K562 (cell line): ENCODE results near the gene FYB1. TPM values are rescaled to one million over a fixed set of nuclear protein-coding genes. Genes with fewer than 3 reads are reported as not detected.

ENCODE experiments used
- ATAC-seq: fragments of 200-7000 bp; cut with Tn5 transposase; 3 replicates; pipeline ENCODE4 v1.9.1; 2020; ENCODE audit warnings: moderate library complexity
- BruUV-seq: library from RNA; stranded (reverse); fragments of 400-500 nt; replicated peaks from 2 replicates; lab custom pipeline; 2021; lab: Mats Ljungman, UMichigan
- CTCF ChIA-PET: fragments of 300-600 bp; formaldehyde crosslinking; extraction: SDS; loops from one replicate; lab custom pipeline; 2021; ENCODE audit warnings: low intra/inter-chr PET ratio; lab: Yijun Ruan, JAX
- POLR2A ChIA-PET: fragments of 300-600, 350-650 bp; sonication (Branson Sonifier 250); formaldehyde crosslinking; extraction: SDS; loops from one replicate; lab custom pipeline; 2021; ENCODE audit warnings: antibody characterized with exemption, inconsistent platforms; lab: Yijun Ruan, JAX
- DNase-seq, 4 experiments: peaks; one replicate each; pipeline versions ENCODE4 v3.0.0 to v3.0.0-alpha.2; 2011 to 2018; ENCODE audit warnings: low spot score in 3 of 4, mixed read lengths in 3 of 4; ENCODE audit errors: extremely low read depth in 1 of 4
- FAIRE-seq: peaks from 2 replicates; lab custom pipeline; 2011; peaks lifted over from hg19 to GRCh38; lab: Jason Lieb, UNC
- H2AFZ ChIP-seq: 2 replicates; pipeline ENCODE4 v1.6.0; 2011; ENCODE audit warnings: low read depth, low read length, control low read depth, inconsistent platforms
- H3K27ac ChIP-seq: fragments of 200-600 bp; 3 replicates; pipeline ENCODE4 v1.8.0; 2011; ENCODE audit warnings: low read depth, mild to moderate bottlenecking, control low read depth, inconsistent platforms, low read length, moderate library complexity, mixed read lengths; ENCODE audit errors: extremely low read depth
- H3K27me3 ChIP-seq, 2 experiments: fragments of 300-600 bp in 1 of 2; 2 replicates in 1 of 2; 3 replicates in 1 of 2; pipeline versions ENCODE4 v1.6.0 to v1.8.0; 2011; ENCODE audit warnings: inconsistent platforms in 2 of 2, low read length in 2 of 2, mild to moderate bottlenecking in 1 of 2, mixed read lengths in 1 of 2, moderate library complexity in 1 of 2; ENCODE audit not compliant: control insufficient read depth in 2 of 2, insufficient read depth in 2 of 2
- H3K36me3 ChIP-seq: fragments of 300-600 bp; 3 replicates; pipeline ENCODE4 v1.8.0; 2011; ENCODE audit warnings: mild to moderate bottlenecking, low read length, inconsistent platforms; ENCODE audit not compliant: control insufficient read depth, insufficient read depth
- H3K4me1 ChIP-seq, 2 experiments: fragments of 200-600 bp in 1 of 2; replicated peaks in 1 of 2; 2 replicates in 1 of 2; 3 replicates in 1 of 2; pipeline versions ENCODE4 v1.5.1 to v1.8.0; 2011; ENCODE audit warnings: inconsistent platforms in 2 of 2, low read length in 2 of 2, mild to moderate bottlenecking in 1 of 2, mixed read lengths in 1 of 2, moderate library complexity in 1 of 2; ENCODE audit not compliant: control insufficient read depth in 2 of 2, insufficient read depth in 2 of 2
- H3K4me2 ChIP-seq: 2 replicates; pipeline ENCODE4 v1.6.1; 2011; ENCODE audit warnings: low read length, control low read depth, inconsistent platforms, mixed read lengths; ENCODE audit not compliant: insufficient read depth
- H3K4me3 ChIP-seq: fragments of 200-600 bp; sonication (generic), shearing (Covaris generic); 2 replicates; pipeline ENCODE4 v1.5.1; 2016; ENCODE audit warnings: control low read depth, inconsistent platforms
- H3K79me2 ChIP-seq: fragments of 200-600 bp; 3 replicates; pipeline ENCODE4 v1.8.0; 2011; ENCODE audit warnings: low read length, inconsistent platforms; ENCODE audit not compliant: control insufficient read depth, insufficient read depth
- H3K9ac ChIP-seq, 2 experiments: 2 replicates each; pipeline versions ENCODE4 v1.6.0 to v1.6.1; 2011; ENCODE audit warnings: low read depth in 2 of 2, low read length in 2 of 2, control low read depth in 1 of 2, inconsistent platforms in 1 of 2, mild to moderate bottlenecking in 1 of 2, mixed read lengths in 1 of 2; ENCODE audit not compliant: insufficient read depth in 1 of 2
- H3K9me1 ChIP-seq: one replicate; pipeline ENCODE4 v1.6.0; 2011; ENCODE audit warnings: inconsistent platforms, mild to moderate bottlenecking, low read length, moderate library complexity; ENCODE audit not compliant: control insufficient read depth, insufficient read depth
- H3K9me3 ChIP-seq: replicated peaks from 2 replicates; pipeline ENCODE4 v1.5.1; 2011; ENCODE audit warnings: low read depth, low read length, inconsistent platforms; ENCODE audit not compliant: control insufficient read depth, insufficient read depth
- H4K20me1 ChIP-seq: replicated peaks from 2 replicates; pipeline ENCODE4 v1.6.1; 2011; ENCODE audit warnings: low read length, inconsistent platforms, mixed read lengths; ENCODE audit not compliant: control insufficient read depth, insufficient read depth
- ASH1L ChIP-seq: fragments of 450-650 bp; IDR thresholded peaks from 2 replicates; pipeline ENCODE4 v1.6.1; 2018; ENCODE audit warnings: borderline replicate concordance, mild to moderate bottlenecking, low read depth; ENCODE audit not compliant: partially characterized antibody
- COPS2 ChIP-seq: fragments of 450-650 bp; conservative IDR thresholded peaks from 2 replicates; pipeline ENCODE4 v1.6.1; 2016; ENCODE audit warnings: mild to moderate bottlenecking, moderate library complexity
- DPF2 ChIP-seq: fragments of 450-650 bp; IDR thresholded peaks from 2 replicates; pipeline ENCODE4 v1.6.1; 2016
- MAFF ChIP-seq: IDR thresholded peaks from 2 replicates; pipeline ENCODE4 v1.6.1; 2012; ENCODE audit warnings: low read length, improper control_type of control experiment
- OTX1 ChIP-seq: fragments of 450-650 bp; formaldehyde crosslinking; IDR thresholded peaks from 2 replicates; pipeline ENCODE4 v1.4.0; 2022; ENCODE audit warnings: mild to moderate bottlenecking
- PCBP1 ChIP-seq: fragments of 200-400 bp; formaldehyde crosslinking; IDR thresholded peaks from 2 replicates; pipeline ENCODE4 v1.6.1; 2018; ENCODE audit warnings: mild to moderate bottlenecking, low read depth, low read length; ENCODE audit not compliant: poor library complexity, severe bottlenecking
- PHF21A ChIP-seq: fragments of 450-650 bp; IDR thresholded peaks from 2 replicates; pipeline ENCODE4 v1.6.1; 2017; ENCODE audit warnings: low read depth, borderline replicate concordance
- POLR2G ChIP-seq: fragments of 200-400 bp; formaldehyde crosslinking; IDR thresholded peaks from 2 replicates; pipeline ENCODE4 v1.6.1; 2017; ENCODE audit warnings: low read depth, mild to moderate bottlenecking, antibody characterized with exemption, low read length, moderate library complexity
- TAF1 ChIP-seq: IDR thresholded peaks from 2 replicates; pipeline ENCODE4 v1.6.1; 2011; ENCODE audit warnings: mild to moderate bottlenecking, low read length, moderate library complexity; ENCODE audit not compliant: insufficient read depth, control insufficient read depth, severe bottlenecking; ENCODE audit errors: extremely low read depth
- WGBS: fragments of 100-300 bp; shearing (Covaris generic); methylation state at CpG from one replicate; pipeline ENCODE4 v1.1.6; 2016; ENCODE audit warnings: low coverage, mixed read lengths; ENCODE audit not compliant: insufficient coverage; ENCODE audit errors: missing lambda C conversion rate; 5-methylcytosine and 5-hydroxymethylcytosine counted together
- in situ Hi-C: fragments of 300-500 bp; cut with MboI; formaldehyde crosslinking; loops from 4 replicates; pipeline ENCODE4 v1.15.0; 2018; ENCODE audit warnings: inconsistent platforms, mixed read lengths
- intact Hi-C: fragments of 100-400 bp; cut with micrococcal nuclease; formaldehyde crosslinking; loops from 2 replicates; pipeline ENCODE4 v1.14.2; 2022
- polyA plus RNA-seq, 8 experiments: library from polyadenylated mRNA; depleted of rRNA in 4 of 8; stranded (reverse) in 5 of 8; unstranded in 3 of 8; fragments of >200 nt; fragmentation: Nextera tagmentation in 2 of 8; fragmentation: Illumina TruSeq in 1 of 8; extraction: Ambion mirVana in 2 of 8; extraction: Trizol in 1 of 8; gene quantifications; 2 replicates each; pipeline versions ENCODE4 v1.2.1 to v1.2.3, GENCODE V29; 2011 to 2014; ENCODE audit warnings: inconsistent platforms in 1 of 8, missing spikeins in 1 of 8
- total RNA-seq, 7 experiments: library from RNA; depleted of rRNA in 6 of 7; stranded (reverse); fragments of >200 nt in 6 of 7; fragmentation: Illumina TruSeq in 2 of 7; extraction: Trizol in 2 of 7; gene quantifications; 2 replicates each; pipeline versions ENCODE4 v1.2.1 to v1.2.3, GENCODE V29; 2011 to 2021; ENCODE audit warnings: low replicate concordance in 1 of 7
- TF ChIP-seq, protein P1 (sequence below): fragments of 450-650 bp; IDR thresholded peaks from 2 replicates; pipeline ENCODE4 v1.6.1; 2018; ENCODE audit not compliant: partially characterized antibody
- TF ChIP-seq, protein P2 (sequence below): fragments of 250-450 bp; sonication (Bioruptor Pico); IDR thresholded peaks from 2 replicates; pipeline ENCODE4 v1.4.0; 2020

The FYB1 gene
- total and polyA plus RNA-seq, 9 of the 15 experiments (the other 6 are each of a cell fraction or from before 2014, with no cell fraction given): 4.7 to 31.5 (median 9.7) TPM

DNA sequence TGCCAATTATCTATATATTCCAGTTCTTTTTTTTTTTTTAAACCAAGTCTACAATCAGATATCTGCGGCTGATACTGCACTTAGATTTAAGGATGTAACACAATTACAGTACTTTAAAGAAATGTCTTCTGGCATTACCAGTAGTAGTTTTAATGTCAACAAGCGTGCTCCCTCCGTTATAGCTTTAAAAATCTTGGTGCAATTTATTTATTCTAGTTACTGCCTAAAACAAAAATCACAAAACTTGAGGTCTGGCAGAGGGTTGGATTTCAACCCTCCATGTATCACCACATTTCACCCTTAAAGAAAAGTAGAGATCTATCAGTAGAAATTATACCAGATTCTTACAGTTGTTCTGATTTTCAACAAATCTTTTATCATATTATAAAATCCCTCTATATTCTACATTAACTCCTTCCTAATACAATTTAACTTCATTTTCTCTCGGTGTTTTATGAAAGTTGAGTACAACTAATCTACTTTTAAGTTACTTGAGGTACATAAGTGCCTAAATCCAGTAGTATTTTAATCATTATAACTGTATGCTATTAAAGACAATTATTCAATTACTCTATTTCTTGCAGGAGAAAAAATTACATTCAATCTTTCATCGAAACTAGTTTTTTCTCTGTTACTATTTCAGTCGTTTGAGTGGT lies 143.1 kb downstream of the FYB1 start:
- DNase-seq: no peak
- in situ Hi-C loops: no loop called here
- intact Hi-C loops: loop anchor here (5.0 to 10.0 kb wide), 3 partner anchors 41 to 231 kb away; partner anchors contain the start of gene OSMR
- Histone ChIP-seq H3K4me2 (peak overlapping the region; percentile 46), H4K20me1 (peaks cover 4% of the 10 kb centered on the region), H3K4me1 (peaks cover 4 to 14% of the 10 kb centered on the region in 2 experiments; a peak in 3 of 5 replicates), H3K27me3 (no peaks in the 10 kb centered on the region), H3K27ac (peak overlapping the region; percentile 96; the same call in 2 of the 3 replicates), H2AFZ (peak overlapping the region; percentile 77), H3K4me3 (peak overlapping the region; percentile 1; the same call in 1 of the 2 replicates), H3K9me3 (no peaks in the 10 kb centered on the region), H3K79me2 (peaks cover 50% of the 10 kb centered on the region), H3K36me3 (peaks cover 10% of the 10 kb centered on the region; the same call in 1 of the 3 replicates), H3K9ac (peak overlapping the region in 1 of 2 experiments; percentile 48; a peak in 2 of 4 replicates), H3K9me1 (no peaks in the 10 kb centered on the region)
- ATAC-seq: no peak
- 13% methylated on average over 6 of the region's 6 CpGs for WGBS
- FAIRE-seq: no peak
- BruUV-seq: no TSS peak
- ChIA-PET CTCF (no interaction called here), POLR2A (interaction anchor here (0.7 to 1.4 kb wide), 2 partner anchors 10 to 176 kb away, joined by 3 to 7 read pairs; no protein-coding TSS in a partner anchor)
- TF ChIP-seq COPS2: no peak
- no peak for TF ChIP-seq ASH1L
- no peak for TF ChIP-seq POLR2G
- TF ChIP-seq DPF2: no peak
- TF ChIP-seq, protein P1, sequence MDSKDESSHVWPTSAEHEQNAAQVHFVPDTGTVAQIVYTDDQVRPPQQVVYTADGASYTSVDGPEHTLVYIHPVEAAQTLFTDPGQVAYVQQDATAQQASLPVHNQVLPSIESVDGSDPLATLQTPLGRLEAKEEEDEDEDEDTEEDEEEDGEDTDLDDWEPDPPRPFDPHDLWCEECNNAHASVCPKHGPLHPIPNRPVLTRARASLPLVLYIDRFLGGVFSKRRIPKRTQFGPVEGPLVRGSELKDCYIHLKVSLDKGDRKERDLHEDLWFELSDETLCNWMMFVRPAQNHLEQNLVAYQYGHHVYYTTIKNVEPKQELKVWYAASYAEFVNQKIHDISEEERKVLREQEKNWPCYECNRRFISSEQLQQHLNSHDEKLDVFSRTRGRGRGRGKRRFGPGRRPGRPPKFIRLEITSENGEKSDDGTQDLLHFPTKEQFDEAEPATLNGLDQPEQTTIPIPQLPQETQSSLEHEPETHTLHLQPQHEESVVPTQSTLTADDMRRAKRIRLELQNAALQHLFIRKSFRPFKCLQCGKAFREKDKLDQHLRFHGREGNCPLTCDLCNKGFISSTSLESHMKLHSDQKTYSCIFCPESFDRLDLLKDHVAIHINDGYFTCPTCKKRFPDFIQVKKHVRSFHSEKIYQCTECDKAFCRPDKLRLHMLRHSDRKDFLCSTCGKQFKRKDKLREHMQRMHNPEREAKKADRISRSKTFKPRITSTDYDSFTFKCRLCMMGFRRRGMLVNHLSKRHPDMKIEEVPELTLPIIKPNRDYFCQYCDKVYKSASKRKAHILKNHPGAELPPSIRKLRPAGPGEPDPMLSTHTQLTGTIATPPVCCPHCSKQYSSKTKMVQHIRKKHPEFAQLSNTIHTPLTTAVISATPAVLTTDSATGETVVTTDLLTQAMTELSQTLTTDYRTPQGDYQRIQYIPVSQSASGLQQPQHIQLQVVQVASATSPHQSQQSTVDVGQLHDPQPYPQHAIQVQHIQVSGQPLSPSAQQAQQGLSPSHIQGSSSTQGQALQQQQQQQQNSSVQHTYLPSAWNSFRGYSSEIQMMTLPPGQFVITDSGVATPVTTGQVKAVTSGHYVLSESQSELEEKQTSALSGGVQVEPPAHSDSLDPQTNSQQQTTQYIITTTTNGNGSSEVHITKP: no peak
- TF ChIP-seq TAF1: no peak
- no peak for TF ChIP-seq PHF21A
- TF ChIP-seq MAFF: no peak
- TF ChIP-seq PCBP1: no peak
- TF ChIP-seq, protein P2, sequence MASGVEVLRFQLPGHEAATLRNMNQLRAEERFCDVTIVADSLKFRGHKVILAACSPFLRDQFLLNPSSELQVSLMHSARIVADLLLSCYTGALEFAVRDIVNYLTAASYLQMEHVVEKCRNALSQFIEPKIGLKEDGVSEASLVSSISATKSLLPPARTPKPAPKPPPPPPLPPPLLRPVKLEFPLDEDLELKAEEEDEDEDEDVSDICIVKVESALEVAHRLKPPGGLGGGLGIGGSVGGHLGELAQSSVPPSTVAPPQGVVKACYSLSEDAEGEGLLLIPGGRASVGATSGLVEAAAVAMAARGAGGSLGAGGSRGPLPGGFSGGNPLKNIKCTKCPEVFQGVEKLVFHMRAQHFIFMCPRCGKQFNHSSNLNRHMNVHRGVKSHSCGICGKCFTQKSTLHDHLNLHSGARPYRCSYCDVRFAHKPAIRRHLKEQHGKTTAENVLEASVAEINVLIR (CRISPR knock-in tag): no peak
- TF ChIP-seq OTX1: no peak
